Aorta (tissue), 5 donors: Measurements from ENCODE around the gene WEE1. TPM values are rescaled to one million over a fixed set of nuclear protein-coding genes. Genes with fewer than 3 reads are reported as not detected.
A peak's percentile ranks its signal among the peaks of the same experiment; 100 is the strongest.

Experiments used
- ATAC-seq: fragments of 200-7000 bp; cut with Tn5 transposase; one replicate; pipeline ENCODE4 v1.9.1; 2022; ENCODE audit warnings: moderate library complexity; ENCODE audit not compliant: low FRiP score
- DNase-seq, 2 donors: peaks; one replicate each; pipeline ENCODE4 v3.0.0-alpha.2; 2020
- H3K27ac ChIP-seq, 2 donors: one replicate each; pipeline ENCODE4 v1.5.1; 2013; ENCODE audit warnings: low read length in 2 of 2, mild to moderate bottlenecking in 2 of 2, moderate library complexity in 2 of 2, control low read depth in 1 of 2, inconsistent platforms in 1 of 2, low read depth in 1 of 2
- H3K27me3 ChIP-seq, 2 donors: one replicate each; pipeline ENCODE4 v1.6.1; 2013; ENCODE audit warnings: control low read depth in 1 of 2, low read length in 1 of 2, mild to moderate bottlenecking in 1 of 2, moderate library complexity in 1 of 2; ENCODE audit not compliant: insufficient read depth in 2 of 2, control insufficient read depth in 1 of 2
- H3K36me3 ChIP-seq, 2 donors: one replicate each; pipeline ENCODE4 v1.6.1; 2013; ENCODE audit warnings: control low read depth in 1 of 2, low read length in 1 of 2, mild to moderate bottlenecking in 1 of 2; ENCODE audit not compliant: insufficient read depth in 2 of 2, control insufficient read depth in 1 of 2
- H3K4me1 ChIP-seq, 2 donors: one replicate each; pipeline ENCODE4 v1.6.1; 2013; ENCODE audit warnings: low read length in 2 of 2, control low read depth in 1 of 2, mild to moderate bottlenecking in 1 of 2, moderate library complexity in 1 of 2; ENCODE audit not compliant: insufficient read depth in 2 of 2, control insufficient read depth in 1 of 2
- H3K4me3 ChIP-seq, 2 donors: one replicate each; pipeline ENCODE4 v1.5.1; 2013; ENCODE audit warnings: low read length in 2 of 2, control low read depth in 1 of 2, mild to moderate bottlenecking in 1 of 2
- H3K9me3 ChIP-seq: one replicate; pipeline ENCODE4 v1.6.1; 2013; ENCODE audit warnings: mild to moderate bottlenecking, low read length; ENCODE audit not compliant: control insufficient read depth
- WGBS, 2 donors: extraction: QIAGEN DNeasy Blood & Tissue Kit; methylation state at CpG; one replicate each; pipeline ENCODE4 v1.1.7; 2013; 5-methylcytosine and 5-hydroxymethylcytosine counted together
- intact Hi-C, 2 donors: fragments of 100-400 bp; cut with DNase I; formaldehyde crosslinking; loops; one replicate each; pipeline versions ENCODE4 v1.14.2 to v1.15.0; 2022
- polyA plus RNA-seq, 2 donors: library from polyadenylated mRNA; stranded (reverse); fragments of 200-250 nt; gene quantifications; one replicate each; pipeline ENCODE4 v1.2.3, GENCODE V29; 2013
- total RNA-seq, 2 donors: library from RNA; stranded (reverse); fragmentation: NEBNext Ultra II Directional; extraction: Animal tissue kit (Norgen Biotek cat#: 25700); gene quantifications; one replicate each; pipeline ENCODE4 v1.2.1, GENCODE V29; 2021
- donor health status: healthy with polysubstance abuse.
- donor health status: Bipolar disorder and iron deficiency.
- donor health status: DM: no; HTN: no; CAD: no.
- donor health status: DM: no; HTN: no; CAD: no.
- donor health status: DM: yes; HTN: yes; CAD: no.

The WEE1 gene
- total and polyA plus RNA-seq, 4 donors: 9.3 to 41.3 (median 24.2) TPM

DNA sequence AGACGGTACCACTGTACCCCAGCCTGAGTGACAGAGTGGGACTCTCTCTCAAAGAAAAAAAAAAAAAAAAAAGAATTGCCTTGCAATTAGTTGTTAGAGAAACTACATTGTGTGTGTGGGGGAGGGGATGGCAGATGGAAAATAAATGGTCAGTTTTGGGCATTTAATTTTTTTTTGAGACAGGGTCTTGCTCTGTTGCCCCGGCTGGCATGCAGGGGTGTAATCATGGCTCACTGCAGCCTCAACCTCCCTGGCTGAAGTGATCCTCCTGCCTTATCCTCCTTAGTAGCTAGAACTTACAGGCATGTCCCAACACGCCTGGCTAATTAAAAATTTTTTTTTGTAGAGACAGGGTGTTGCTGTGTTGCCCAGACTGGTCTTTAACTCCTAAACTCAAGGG is 36.4 kb downstream of the WEE1 start:
- Histone ChIP-seq H3K4me3 (no peak overlapping the region), H3K27me3 (no peaks in the 10 kb centered on the region), H3K9me3 (no peaks in the 10 kb centered on the region), H3K4me1 (peaks cover 0 to 3% of the 10 kb centered on the region in 2 donors), H3K27ac (no peak overlapping the region), H3K36me3 (no peaks in the 10 kb centered on the region)
- WGBS, 2 donors: 97 to 100% methylated on average over 3 of the region's 3 CpGs
- no peak for DNase-seq
- intact Hi-C loops: loop anchor here (5.0 to 10.0 kb wide), 4 partner anchors 33 to 362 kb away; partner anchors contain the start of gene SWAP70 (in 1 of the 2)
- no peak for ATAC-seq

DNA sequence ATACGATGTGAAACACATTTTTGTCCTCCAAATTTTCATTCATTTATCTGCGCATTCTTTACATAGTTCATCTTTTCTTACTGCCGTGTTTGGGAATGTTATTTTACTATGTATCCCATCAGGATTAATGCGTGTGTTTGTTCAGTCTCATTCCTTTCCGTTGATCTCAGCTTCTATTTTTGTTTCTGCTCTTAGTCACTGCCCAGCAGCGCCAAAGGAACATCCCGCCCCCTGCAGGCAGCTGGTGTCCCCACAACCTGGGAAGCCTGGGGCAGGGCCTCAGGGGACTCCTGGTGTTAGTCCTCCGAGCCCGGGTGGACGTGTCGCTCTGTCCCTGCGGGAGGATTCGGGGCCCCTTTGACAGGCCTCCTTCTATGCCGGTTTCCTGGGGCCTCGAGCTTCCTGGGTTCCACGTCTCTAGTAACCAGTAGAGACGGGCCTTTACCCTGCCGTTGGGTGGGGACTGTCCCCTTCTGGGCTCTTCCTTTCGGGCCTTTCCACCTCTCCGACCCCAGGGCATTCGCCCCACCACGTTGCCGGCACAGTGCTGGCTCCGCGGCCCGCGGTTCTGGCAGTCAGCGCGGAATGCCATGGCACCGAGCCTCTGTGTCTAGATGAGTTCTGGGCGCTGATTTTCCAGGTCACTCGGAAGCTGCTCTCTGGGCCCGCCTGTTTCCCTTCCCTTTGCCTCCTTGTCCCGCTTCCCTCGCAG is 39.8 kb downstream of the WEE1 start:
- WGBS, 2 donors: 0% methylated on average over 35 of the region's 35 CpGs

DNA sequence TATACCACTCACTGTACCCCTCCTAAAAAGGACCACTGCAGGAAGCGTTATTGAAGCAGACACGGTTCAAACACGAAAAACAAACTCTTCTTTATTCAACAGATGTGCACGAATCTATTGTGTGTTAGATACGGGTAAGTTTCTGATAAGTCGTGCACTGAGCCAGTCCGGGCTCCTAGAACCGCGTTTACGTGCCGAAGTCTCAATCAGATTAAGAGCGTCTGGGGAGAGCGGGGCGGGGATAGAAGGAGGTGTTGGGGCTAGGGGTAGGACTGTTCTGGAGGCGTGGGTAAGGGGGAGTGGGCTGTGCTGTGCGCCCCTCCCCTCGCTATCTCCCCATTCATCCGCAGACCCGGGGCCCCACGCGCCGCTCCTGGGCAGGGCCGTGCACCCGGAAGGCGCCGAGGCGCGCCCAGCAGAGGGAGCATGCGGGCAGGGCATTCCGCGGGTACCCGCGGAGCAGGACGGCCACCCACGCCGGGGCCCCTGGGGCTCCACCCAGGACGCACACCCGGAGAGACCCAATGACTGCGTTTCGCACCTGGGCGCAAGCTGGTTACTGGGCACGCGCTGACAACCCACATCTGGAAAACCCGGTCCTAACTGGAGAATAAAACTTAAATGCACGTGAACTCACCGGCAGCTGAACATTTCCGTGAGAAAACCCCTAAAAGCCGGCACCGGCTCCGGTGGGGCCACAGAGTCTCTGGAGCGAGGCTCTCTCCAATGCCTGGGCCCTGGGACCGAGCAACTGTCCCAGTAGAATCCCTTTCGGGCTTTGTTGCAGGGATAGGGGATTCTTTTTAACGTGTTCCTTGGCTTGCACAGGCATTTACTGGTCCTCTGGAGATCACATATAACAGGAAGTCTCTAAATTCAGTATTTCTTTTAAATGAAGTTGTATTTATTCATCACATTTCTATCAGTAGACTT is 40.6 kb downstream of the WEE1 start:
- no peaks in the 10 kb centered on the region for H3K27me3 ChIP-seq
- intact Hi-C loops: loop anchor here (1.0 to 10.0 kb wide), 6 partner anchors 37 to 358 kb away; partner anchors contain the start of genes SWAP70 (in 1 of the 2) and WEE1 (in 1 of the 2)
- ATAC-seq: peak; percentile 94
- H3K4me1 ChIP-seq: peaks cover 2 to 6% of the 10 kb centered on the region in 2 donors
- H3K27ac ChIP-seq: peak overlapping the region; percentile 77 to 96
- H3K4me3 ChIP-seq: peak overlapping the region; percentile 23 to 55
- peak; percentile 91 to 96 for DNase-seq
- H3K9me3 ChIP-seq: no peaks in the 10 kb centered on the region
- H3K36me3 ChIP-seq: no peaks in the 10 kb centered on the region
- WGBS, 2 donors: 0 to 1% methylated on average over 43 to 54 of the region's 54 CpGs

More for the DNA sequence above, 39.8 kb downstream of the WEE1 start:
- Histone ChIP-seq H3K4me1 (peaks cover 2 to 6% of the 10 kb centered on the region in 2 donors), H3K36me3 (no peaks in the 10 kb centered on the region), H3K4me3 (peak overlapping the region in 1 of 2 donors; percentile 23), H3K9me3 (no peaks in the 10 kb centered on the region), H3K27me3 (no peaks in the 10 kb centered on the region), H3K27ac (peak overlapping the region; percentile 77 to 96)
- peak; percentile 95 to 97 for DNase-seq
- intact Hi-C loops: loop anchor here (1.0 to 10.0 kb wide), 6 partner anchors 36 to 359 kb away; partner anchors contain the start of genes SWAP70 (in 1 of the 2) and WEE1 (in 1 of the 2)
- peak; percentile 96 for ATAC-seq

DNA sequence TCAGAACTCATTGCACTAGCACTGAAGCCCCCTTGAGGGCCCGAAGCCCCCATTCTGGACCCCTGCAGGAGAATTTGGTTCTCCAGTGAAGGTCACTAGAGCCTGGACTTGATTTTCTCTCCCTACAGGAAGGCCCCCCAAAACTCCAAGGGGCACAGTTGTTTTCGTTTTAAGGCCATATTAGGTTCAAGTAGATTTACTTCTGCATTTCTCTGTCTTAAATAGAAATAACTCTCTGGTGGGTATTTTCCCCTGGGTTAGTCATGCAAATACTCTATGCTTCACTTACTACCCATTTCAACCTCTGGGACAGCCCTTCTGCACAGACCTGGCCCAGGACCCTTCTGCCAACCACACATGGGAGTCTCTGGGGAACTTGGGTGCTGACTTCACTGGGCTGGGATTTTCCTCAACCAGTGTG is 41.6 kb downstream of the WEE1 start:
- 58 to 63% methylated on average over 2 of the region's 2 CpGs for whole genome bisulfite sequencing, 2 donors
- H3K36me3 ChIP-seq: no peaks in the 10 kb centered on the region
- intact Hi-C loops: loop anchor here in 1 of 2 donors (5.0 to 10.0 kb wide), 2 partner anchors 80 to 132 kb away; no protein-coding TSS in a partner anchor
- no peaks in the 10 kb centered on the region for H3K27me3 ChIP-seq
- no peak for DNase-seq
- H3K27ac ChIP-seq: peak overlapping the region in 1 of 2 donors; percentile 76
- no peaks in the 10 kb centered on the region for H3K9me3 ChIP-seq
- ATAC-seq: no peak
- H3K4me1 ChIP-seq: peaks cover 2 to 6% of the 10 kb centered on the region in 2 donors
- H3K4me3 ChIP-seq: no peak overlapping the region

DNA sequence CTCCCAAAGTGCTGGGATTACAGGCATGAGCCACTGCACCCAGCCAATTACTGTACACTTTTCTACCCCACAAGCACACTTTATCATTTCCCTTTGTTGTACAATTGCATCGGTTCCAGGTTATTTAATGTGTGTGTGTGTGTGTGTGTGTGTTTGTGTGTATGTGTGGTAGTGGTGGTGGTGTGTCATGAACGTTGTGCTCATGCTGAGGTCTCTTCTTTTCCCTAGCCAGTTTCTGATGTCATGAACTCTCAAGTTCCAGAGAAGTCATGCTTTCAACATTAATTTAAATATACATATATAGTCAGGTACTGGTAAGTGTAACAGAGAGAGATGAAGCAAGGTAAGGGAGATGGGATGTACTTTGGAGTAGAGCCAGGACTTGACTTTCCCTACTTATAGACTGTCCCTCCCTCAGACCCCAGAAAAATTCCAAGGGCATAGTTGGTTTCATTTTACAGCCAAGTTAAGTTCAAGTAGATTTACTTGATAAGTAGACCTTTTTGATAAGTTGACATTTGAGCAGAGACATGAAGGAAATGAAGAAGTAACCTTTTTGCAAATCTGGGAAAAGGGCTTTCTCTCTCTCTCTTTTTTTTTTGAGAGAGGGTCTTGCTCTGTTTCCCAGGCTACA is 42.7 kb downstream of the WEE1 start:
- intact Hi-C loops: loop anchor here in 1 of 2 donors (5.0 to 10.0 kb wide), 2 partner anchors 81 to 131 kb away; no protein-coding TSS in a partner anchor
- DNase-seq (no peak), ATAC-seq (no peak)
- 39 to 47% methylated on average over 2 of the region's 2 CpGs for WGBS, 2 donors
- H3K9me3 ChIP-seq: no peaks in the 10 kb centered on the region
- peaks cover 2 to 6% of the 10 kb centered on the region in 2 donors for H3K4me1 ChIP-seq
- H3K4me3 ChIP-seq: no peak overlapping the region
- H3K27me3 ChIP-seq: no peaks in the 10 kb centered on the region
- H3K27ac ChIP-seq: no peak overlapping the region
- H3K36me3 ChIP-seq: no peaks in the 10 kb centered on the region

DNA sequence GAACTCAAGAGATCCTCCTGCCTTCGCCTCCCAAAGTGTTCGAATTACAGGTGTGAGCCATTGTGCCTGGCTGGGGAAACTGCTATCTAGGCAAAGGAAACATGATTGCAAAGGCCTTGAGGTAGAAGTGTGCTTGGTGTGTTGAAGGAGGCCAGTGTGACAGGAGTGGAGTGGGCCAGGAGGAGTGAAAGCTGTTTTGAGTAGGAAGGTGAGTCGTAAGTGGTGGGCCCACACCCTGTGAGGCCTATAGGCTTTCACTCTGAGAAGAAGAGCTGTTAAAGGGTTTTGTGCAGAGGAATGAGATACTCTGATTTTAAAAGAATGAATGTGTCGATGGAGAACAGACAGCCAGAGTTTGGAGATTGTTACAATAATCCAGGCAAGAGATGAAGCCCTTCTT is 43.4 kb downstream of the WEE1 start:
- no peaks in the 10 kb centered on the region for H3K36me3 ChIP-seq
- peaks cover 2 to 6% of the 10 kb centered on the region in 2 donors for H3K4me1 ChIP-seq
- H3K9me3 ChIP-seq: no peaks in the 10 kb centered on the region
- H3K27ac ChIP-seq: no peak overlapping the region
- no peak for DNase-seq
- intact Hi-C loops: loop anchor here in 1 of 2 donors (5.0 to 10.0 kb wide), 2 partner anchors 82 to 130 kb away; no protein-coding TSS in a partner anchor
- H3K4me3 ChIP-seq: no peak overlapping the region
- WGBS, 2 donors: 97 to 98% methylated on average over 4 of the region's 4 CpGs
- no peaks in the 10 kb centered on the region for H3K27me3 ChIP-seq
- no peak for ATAC-seq

DNA sequence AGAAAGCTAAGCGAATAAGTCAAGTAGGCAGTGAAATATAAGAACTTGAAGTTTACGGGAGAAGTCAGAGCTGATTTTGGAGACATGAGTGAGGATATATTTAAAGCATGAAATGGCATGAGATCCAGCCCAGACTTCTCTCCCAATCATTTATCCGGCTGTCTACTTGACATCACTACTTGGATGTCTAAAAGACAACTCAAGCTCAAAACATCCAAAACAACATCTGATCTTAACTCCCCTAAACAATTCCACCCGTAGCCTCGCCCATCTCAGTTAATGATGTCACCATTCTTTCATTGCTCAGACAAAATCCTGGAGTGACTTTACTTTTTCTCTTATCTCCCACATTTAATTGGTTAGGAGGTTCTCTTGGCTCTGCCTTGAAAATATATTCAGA is 44.5 kb downstream of the WEE1 start:
- H3K9me3 ChIP-seq: no peaks in the 10 kb centered on the region
- H3K4me1 ChIP-seq: peaks cover 2 to 6% of the 10 kb centered on the region in 2 donors
- H3K36me3 ChIP-seq: no peaks in the 10 kb centered on the region
- no peaks in the 10 kb centered on the region for H3K27me3 ChIP-seq
- ATAC-seq (no peak), DNase-seq (no peak)
- H3K4me3 ChIP-seq: no peak overlapping the region
- no peak overlapping the region for H3K27ac ChIP-seq
- intact Hi-C loops: loop anchor here in 1 of 2 donors (2.0 to 10.0 kb wide), 3 partner anchors 45 to 129 kb away; no protein-coding TSS in a partner anchor
- WGBS, 2 donors: 34 to 45% methylated on average over 5 of the region's 5 CpGs

DNA sequence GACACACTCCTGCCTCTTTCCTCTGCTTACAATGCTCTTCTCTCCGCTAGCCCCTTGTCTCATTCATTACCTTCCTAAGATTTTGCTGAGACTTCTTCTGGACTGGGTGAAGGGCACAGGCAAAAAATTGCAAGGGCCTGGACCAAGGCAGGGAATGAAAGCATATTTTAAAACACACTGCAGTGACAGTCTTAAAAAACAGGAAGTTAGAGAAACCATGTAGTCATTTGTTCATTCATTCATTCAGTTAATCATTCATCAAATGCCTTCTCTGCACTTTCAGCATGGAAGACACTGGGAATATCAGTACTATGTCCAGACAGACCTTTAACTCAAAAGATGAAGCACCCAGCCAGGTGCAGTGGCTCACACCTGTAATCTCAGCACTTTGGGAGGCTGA is 45.5 kb downstream of the WEE1 start:
- Histone ChIP-seq H3K36me3 (no peaks in the 10 kb centered on the region), H3K27me3 (no peaks in the 10 kb centered on the region), H3K27ac (no peak overlapping the region), H3K4me3 (no peak overlapping the region), H3K4me1 (peaks cover 2 to 6% of the 10 kb centered on the region in 2 donors), H3K9me3 (no peaks in the 10 kb centered on the region)
- DNase-seq (no peak), ATAC-seq (no peak)
- 97% methylated on average over 1 of the region's 1 CpG for WGBS, 2 donors
- intact Hi-C loops: loop anchor here in 1 of 2 donors (2.0 to 10.0 kb wide), 3 partner anchors 44 to 128 kb away; no protein-coding TSS in a partner anchor
